Uterus (tissue), 2 donors: ENCODE results near the gene PNMA8B.

Experiments used
- POLR2A ChIP-seq, 2 donors: fragments of 450-650 bp; IDR thresholded peaks; one replicate each; pipeline ENCODE4 v1.6.1; 2016; ENCODE audit warnings: antibody characterized with exemption in 2 of 2, mild to moderate bottlenecking in 1 of 2, moderate library complexity in 1 of 2
- TF ChIP-seq, protein P1 (sequence below), 4 experiments: fragments of 200-600 bp in 2 of 4; fragments of 450-650 bp in 2 of 4; sonication (generic) in 2 of 4; IDR thresholded peaks; one replicate each; pipeline ENCODE4 v1.5.1; 2016 to 2019; ENCODE audit warnings: antibody characterized with exemption in 4 of 4, mild to moderate bottlenecking in 2 of 4, moderate library complexity in 1 of 4

- peak in 1 of 2 donors; percentile 49 for TF ChIP-seq POLR2A (IDR thresholded peaks at IDR 0.05)
- TF ChIP-seq, protein P1, sequence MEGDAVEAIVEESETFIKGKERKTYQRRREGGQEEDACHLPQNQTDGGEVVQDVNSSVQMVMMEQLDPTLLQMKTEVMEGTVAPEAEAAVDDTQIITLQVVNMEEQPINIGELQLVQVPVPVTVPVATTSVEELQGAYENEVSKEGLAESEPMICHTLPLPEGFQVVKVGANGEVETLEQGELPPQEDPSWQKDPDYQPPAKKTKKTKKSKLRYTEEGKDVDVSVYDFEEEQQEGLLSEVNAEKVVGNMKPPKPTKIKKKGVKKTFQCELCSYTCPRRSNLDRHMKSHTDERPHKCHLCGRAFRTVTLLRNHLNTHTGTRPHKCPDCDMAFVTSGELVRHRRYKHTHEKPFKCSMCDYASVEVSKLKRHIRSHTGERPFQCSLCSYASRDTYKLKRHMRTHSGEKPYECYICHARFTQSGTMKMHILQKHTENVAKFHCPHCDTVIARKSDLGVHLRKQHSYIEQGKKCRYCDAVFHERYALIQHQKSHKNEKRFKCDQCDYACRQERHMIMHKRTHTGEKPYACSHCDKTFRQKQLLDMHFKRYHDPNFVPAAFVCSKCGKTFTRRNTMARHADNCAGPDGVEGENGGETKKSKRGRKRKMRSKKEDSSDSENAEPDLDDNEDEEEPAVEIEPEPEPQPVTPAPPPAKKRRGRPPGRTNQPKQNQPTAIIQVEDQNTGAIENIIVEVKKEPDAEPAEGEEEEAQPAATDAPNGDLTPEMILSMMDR (IDR thresholded peaks at IDR 0.05), result no peak
Observed at GRCh38 chr19:46471116-46471733, 24.4 kb downstream of the PNMA8B start, which contains the start of gene PNMA8A.
